ENCODE results near the gene ST13. TPM values are rescaled to one million over a fixed set of nuclear protein-coding genes. Genes with fewer than 3 reads are reported as not detected.

The ST13 gene
- total and polyA plus RNA-seq, 9 of the 15 experiments (the other 6 are each of a cell fraction or from before 2014, with no cell fraction given): 53.6 to 311 (median 195) TPM

DNA sequence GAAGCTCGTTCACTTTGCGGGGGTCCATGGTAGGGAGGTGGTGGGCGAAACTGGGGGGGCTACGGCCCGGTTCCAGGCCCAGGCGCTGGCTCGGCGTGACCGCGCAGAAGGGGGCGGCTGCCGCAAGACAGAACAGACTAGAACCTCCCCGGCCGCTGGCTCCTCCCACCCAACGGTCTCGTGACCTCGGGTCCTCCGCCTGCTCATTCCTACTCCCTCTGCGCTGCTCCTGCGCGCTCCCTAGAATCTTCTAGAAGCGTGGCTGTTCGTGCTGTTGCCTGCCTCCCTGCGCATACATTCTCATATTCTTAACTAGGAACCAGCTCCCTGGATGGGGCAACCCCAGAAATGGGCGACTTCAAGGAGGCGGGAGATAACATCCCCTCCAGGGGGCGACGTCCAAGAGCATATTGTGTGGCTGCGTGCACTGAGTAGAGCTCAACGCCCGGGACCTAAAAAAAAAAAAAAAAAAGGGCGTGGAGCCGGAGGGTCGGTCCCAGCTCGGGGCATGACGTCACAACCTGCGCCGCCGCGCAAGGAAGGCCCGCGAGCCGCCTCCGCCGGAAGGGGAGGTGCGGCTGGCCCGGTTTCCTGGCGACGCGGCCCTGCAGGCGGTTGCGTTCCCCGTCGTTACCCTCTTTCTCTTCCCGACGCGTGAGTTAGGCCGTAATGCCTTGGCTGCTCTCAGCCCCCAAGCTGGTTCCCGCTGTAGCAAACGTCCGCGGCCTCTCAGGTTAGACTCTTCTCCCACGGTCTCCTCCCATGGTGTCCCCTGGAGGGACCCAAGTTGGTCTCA lies at the start of gene ST13, which contains the start of gene XPNPEP3 (continued):
- TF ChIP-seq RBM15 (IDR thresholded peaks at IDR 0.05; ENCODE audit: insufficient read depth, low read length): no peak
- no peak for TF ChIP-seq NELFE (IDR thresholded peaks at IDR 0.05; ENCODE audit: insufficient read depth, insufficient read length)
- no peak for TF ChIP-seq ZNF785 (CRISPR knock-in tag; IDR thresholded peaks at IDR 0.05)
- TF ChIP-seq, protein P1, sequence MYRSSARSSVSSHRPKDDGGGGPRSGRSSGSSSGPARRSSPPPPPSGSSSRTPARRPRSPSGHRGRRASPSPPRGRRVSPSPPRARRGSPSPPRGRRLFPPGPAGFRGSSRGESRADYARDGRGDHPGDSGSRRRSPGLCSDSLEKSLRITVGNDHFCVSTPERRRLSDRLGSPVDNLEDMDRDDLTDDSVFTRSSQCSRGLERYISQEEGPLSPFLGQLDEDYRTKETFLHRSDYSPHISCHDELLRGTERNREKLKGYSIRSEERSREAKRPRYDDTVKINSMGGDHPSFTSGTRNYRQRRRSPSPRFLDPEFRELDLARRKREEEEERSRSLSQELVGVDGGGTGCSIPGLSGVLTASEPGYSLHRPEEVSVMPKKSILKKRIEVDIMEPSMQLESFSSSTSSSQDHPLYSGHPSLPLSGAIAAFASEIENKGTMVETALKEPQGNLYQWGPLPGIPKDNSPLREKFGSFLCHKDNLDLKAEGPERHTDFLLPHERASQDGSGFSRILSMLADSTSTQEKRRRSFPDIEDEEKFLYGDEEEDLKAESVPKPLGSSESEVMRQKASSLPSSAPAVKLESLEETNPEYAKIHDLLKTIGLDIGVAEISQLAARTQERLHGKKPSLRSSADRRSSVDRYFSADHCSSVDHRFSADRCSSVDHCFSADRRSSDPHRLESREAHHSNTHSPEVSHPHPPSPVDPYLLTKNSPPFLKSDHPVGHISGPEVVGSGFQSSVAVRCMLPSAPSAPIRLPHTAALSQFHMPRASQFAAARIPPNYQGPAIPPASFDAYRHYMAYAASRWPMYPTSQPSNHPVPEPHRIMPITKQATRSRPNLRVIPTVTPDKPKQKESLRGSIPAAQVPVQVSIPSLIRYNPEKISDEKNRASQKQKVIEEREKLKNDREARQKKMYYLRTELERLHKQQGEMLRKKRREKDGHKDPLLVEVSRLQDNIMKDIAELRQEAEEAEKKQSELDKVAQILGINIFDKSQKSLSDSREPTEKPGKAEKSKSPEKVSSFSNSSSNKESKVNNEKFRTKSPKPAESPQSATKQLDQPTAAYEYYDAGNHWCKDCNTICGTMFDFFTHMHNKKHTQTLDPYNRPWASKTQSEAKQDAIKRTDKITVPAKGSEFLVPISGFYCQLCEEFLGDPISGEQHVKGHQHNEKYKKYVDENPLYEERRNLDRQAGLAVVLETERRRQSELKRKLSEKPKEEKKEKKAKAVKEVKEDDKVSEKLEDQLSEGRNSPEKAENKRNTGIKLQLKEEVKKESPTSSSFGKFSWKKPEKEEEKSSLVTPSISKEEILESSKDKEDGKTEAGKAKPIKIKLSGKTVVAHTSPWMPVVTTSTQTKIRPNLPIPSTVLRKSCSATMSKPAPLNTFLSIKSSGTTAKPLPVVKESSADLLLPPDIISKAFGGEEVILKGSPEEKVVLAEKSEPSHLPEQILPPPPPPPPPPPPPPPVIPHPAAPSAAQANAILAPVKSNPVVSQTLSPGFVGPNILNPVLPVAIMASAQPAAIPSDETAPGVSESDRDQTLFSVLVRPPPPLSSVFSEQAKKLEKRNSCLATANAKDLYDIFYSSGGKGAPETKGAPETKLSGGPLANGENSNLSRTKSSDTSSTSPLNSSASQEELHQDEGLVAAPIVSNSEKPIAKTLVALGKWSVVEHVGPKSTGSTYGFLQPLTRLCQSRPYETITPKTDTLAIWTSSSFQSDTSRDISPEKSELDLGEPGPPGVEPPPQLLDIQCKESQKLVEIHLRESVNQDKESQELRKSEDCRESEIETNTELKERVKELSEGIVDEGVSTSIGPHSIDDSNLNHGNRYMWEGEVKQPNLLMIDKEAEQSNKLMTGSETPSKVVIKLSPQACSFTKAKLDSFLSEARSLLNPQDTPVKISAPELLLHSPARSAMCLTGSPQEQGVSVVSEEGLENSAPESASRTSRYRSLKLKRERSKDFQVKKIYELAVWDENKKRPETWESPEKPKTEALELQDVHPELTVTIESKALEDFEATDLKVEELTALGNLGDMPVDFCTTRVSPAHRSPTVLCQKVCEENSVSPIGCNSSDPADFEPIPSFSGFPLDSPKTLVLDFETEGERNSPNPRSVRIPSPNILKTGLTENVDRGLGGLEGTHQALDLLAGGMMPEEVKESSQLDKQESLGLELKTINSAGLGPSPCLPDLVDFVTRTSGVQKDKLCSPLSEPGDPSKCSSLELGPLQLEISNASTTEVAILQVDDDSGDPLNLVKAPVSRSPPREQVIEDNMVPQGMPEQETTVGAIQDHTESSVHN (IDR thresholded peaks at IDR 0.05; ENCODE audit: borderline replicate concordance in 1 of 2, low read depth in 1 of 2): no peak
- TF ChIP-seq HEY1 (CRISPR knock-in tag; IDR thresholded peaks at IDR 0.05; ENCODE audit: borderline replicate concordance): no peak
- TF ChIP-seq, protein P2, sequence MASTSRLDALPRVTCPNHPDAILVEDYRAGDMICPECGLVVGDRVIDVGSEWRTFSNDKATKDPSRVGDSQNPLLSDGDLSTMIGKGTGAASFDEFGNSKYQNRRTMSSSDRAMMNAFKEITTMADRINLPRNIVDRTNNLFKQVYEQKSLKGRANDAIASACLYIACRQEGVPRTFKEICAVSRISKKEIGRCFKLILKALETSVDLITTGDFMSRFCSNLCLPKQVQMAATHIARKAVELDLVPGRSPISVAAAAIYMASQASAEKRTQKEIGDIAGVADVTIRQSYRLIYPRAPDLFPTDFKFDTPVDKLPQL (IDR thresholded peaks at IDR 0.05; ENCODE audit: extremely low read depth, insufficient read length): no peak
- no peak for TF ChIP-seq ETV1 (tag; conservative IDR thresholded peaks at IDR 0.05; ENCODE audit: low read depth)
- TF ChIP-seq, protein P3, sequence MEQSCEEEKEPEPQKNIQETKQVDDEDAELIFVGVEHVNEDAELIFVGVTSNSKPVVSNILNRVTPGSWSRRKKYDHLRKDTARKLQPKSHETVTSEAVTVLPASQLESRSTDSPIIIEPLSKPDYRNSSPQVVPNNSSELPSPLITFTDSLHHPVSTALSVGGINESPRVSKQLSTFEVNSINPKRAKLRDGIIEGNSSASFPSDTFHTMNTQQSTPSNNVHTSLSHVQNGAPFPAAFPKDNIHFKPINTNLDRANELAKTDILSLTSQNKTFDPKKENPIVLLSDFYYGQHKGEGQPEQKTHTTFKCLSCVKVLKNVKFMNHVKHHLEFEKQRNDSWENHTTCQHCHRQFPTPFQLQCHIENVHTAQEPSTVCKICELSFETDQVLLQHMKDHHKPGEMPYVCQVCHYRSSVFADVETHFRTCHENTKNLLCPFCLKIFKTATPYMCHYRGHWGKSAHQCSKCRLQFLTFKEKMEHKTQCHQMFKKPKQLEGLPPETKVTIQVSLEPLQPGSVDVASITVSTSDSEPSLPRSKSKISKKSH (CRISPR knock-in tag; IDR thresholded peaks at IDR 0.05): no peak
- TF ChIP-seq FOSL1 (tag; conservative IDR thresholded peaks at IDR 0.05): peak; percentile 42
- TF ChIP-seq NR3C1 (CRISPR knock-in tag; IDR thresholded peaks at IDR 0.05): no peak
- TF ChIP-seq GTF2E2 (tag; IDR thresholded peaks at IDR 0.05): peak; percentile 85
- TF ChIP-seq SPI1 (IDR thresholded peaks at IDR 0.05; ENCODE audit: borderline replicate concordance, low read depth, low read length): no peak
- TF ChIP-seq, protein P4, sequence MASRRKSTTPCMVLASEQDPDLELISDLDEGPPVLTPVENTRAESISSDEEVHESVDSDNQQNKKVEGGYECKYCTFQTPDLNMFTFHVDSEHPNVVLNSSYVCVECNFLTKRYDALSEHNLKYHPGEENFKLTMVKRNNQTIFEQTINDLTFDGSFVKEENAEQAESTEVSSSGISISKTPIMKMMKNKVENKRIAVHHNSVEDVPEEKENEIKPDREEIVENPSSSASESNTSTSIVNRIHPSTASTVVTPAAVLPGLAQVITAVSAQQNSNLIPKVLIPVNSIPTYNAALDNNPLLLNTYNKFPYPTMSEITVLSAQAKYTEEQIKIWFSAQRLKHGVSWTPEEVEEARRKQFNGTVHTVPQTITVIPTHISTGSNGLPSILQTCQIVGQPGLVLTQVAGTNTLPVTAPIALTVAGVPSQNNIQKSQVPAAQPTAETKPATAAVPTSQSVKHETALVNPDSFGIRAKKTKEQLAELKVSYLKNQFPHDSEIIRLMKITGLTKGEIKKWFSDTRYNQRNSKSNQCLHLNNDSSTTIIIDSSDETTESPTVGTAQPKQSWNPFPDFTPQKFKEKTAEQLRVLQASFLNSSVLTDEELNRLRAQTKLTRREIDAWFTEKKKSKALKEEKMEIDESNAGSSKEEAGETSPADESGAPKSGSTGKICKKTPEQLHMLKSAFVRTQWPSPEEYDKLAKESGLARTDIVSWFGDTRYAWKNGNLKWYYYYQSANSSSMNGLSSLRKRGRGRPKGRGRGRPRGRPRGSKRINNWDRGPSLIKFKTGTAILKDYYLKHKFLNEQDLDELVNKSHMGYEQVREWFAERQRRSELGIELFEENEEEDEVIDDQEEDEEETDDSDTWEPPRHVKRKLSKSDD (conservative IDR thresholded peaks at IDR 0.05; ENCODE audit: low read length): no peak

Measured in K562 (cell line).